Mammary epithelial cell (primary cell): ENCODE measurements around the gene ERBB4.

Source experiments
- EZH2 ChIP-seq: IDR thresholded peaks from 2 replicates; pipeline ENCODE4 v1.6.1; 2012; ENCODE audit warnings: low read length, inconsistent platforms, borderline replicate concordance
- TF ChIP-seq, protein P1 (sequence below), 2 donors: IDR thresholded peaks in 1 of 2; conservative IDR thresholded peaks in 1 of 2; 2 replicates each; pipeline ENCODE4 v1.5.1; 2011 to 2012; ENCODE audit warnings: inconsistent platforms in 2 of 2, low read length in 2 of 2, mild to moderate bottlenecking in 2 of 2, control low read depth in 1 of 2, low read depth in 1 of 2; ENCODE audit not compliant: insufficient read depth in 1 of 2; ENCODE audit errors: extremely low read depth in 1 of 2

DNA sequence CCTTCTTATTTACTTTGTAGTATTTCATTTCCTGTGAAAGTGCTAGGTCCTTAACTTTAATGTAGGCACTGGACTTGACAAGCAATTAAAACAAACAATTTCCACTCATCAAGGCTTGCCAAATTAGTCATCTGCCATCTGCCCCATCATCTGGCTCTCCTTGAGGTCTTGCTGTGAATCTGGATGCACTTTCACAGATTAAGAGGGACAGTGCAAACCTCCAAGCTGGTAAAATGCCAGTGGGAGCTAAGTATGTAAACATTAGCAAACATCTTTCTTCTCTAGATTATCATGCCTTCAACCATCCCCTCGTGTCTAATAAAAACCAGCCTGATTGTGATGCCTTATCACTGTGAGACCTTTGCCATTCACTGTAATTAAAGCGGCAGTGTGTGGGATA lies 402.9 kb downstream of the ERBB4 start:
- TF ChIP-seq EZH2: no peak
- TF ChIP-seq, protein P1, sequence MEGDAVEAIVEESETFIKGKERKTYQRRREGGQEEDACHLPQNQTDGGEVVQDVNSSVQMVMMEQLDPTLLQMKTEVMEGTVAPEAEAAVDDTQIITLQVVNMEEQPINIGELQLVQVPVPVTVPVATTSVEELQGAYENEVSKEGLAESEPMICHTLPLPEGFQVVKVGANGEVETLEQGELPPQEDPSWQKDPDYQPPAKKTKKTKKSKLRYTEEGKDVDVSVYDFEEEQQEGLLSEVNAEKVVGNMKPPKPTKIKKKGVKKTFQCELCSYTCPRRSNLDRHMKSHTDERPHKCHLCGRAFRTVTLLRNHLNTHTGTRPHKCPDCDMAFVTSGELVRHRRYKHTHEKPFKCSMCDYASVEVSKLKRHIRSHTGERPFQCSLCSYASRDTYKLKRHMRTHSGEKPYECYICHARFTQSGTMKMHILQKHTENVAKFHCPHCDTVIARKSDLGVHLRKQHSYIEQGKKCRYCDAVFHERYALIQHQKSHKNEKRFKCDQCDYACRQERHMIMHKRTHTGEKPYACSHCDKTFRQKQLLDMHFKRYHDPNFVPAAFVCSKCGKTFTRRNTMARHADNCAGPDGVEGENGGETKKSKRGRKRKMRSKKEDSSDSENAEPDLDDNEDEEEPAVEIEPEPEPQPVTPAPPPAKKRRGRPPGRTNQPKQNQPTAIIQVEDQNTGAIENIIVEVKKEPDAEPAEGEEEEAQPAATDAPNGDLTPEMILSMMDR (conservative IDR thresholded peaks at IDR 0.05 in 1 of 2, IDR thresholded peaks at IDR 0.05 in 1 of 2; ENCODE audit: extremely low read depth in 1 of 2, insufficient read depth in 1 of 2, low read depth in 1 of 2, low read length in 2 of 2): no peak
